ENCODE data around the gene LHFPL6.

LHFPL6 gene

GRCh38 chr13:39561971-39562370, 41.0 kb downstream of the LHFPL6 start:
- no peak for TF ChIP-seq USF1 (IDR thresholded peaks at IDR 0.05)
- TF ChIP-seq ZBTB7A (IDR thresholded peaks at IDR 0.05; ENCODE audit: low read depth), result no peak
- no peak for TF ChIP-seq TCF12 (IDR thresholded peaks at IDR 0.05; ENCODE audit: low read depth)
- TF ChIP-seq, protein P1, sequence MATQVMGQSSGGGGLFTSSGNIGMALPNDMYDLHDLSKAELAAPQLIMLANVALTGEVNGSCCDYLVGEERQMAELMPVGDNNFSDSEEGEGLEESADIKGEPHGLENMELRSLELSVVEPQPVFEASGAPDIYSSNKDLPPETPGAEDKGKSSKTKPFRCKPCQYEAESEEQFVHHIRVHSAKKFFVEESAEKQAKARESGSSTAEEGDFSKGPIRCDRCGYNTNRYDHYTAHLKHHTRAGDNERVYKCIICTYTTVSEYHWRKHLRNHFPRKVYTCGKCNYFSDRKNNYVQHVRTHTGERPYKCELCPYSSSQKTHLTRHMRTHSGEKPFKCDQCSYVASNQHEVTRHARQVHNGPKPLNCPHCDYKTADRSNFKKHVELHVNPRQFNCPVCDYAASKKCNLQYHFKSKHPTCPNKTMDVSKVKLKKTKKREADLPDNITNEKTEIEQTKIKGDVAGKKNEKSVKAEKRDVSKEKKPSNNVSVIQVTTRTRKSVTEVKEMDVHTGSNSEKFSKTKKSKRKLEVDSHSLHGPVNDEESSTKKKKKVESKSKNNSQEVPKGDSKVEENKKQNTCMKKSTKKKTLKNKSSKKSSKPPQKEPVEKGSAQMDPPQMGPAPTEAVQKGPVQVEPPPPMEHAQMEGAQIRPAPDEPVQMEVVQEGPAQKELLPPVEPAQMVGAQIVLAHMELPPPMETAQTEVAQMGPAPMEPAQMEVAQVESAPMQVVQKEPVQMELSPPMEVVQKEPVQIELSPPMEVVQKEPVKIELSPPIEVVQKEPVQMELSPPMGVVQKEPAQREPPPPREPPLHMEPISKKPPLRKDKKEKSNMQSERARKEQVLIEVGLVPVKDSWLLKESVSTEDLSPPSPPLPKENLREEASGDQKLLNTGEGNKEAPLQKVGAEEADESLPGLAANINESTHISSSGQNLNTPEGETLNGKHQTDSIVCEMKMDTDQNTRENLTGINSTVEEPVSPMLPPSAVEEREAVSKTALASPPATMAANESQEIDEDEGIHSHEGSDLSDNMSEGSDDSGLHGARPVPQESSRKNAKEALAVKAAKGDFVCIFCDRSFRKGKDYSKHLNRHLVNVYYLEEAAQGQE (IDR thresholded peaks at IDR 0.05; ENCODE audit: low read depth), result no peak

DNA sequence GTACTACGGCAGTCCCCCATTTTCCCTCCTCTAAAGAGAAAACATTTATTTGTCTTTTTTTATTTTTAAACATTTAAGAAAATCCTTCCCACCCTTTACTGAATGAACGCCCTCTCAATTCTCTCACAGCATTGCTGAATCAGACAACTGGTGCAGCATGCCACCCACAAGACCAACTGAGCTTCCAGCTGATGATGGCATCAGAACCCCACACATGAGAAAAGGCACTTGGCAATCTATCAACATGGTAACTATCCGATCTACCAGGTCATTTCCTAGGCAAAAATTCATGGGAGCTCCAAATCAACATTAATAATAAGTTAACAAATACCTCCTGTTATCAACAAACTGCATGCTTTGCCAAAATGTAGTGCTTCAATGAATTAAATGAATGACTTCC, 43.1 kb downstream of the LHFPL6 start:
- TF ChIP-seq TEAD4 (IDR thresholded peaks at IDR 0.05), result no peak

DNA sequence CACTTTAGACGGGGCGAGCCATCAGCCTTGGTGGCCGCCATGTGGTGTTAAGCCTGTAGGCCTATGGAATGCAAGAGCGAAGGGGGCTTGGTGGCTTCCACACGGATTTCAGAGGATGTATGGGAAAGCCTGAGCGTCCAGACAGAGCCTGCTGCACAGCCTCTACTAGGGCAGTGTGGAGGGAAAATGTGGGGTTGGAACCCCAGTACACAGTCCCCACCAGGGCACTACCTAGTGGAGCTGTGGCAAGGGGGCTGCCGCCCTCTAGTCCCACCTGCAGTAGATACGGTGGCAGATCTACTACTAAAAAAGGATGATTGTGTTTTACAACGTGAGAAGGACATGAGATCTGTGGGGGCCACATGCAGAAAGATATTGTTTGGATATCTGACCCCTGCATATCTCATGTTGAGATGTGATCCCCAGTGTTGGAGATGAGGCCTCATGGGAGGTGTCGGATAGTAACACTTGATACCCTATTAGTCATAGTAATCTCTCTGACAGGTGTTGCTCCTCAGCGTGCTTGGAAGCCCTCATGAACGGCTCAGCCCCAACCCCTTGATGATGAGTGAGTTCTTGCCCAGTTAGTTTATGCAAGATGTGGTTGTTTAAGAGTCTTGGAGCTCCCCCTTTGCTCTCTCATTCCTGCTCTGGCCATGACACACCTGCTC, 45.6 kb downstream of the LHFPL6 start:
- TF ChIP-seq ZBTB7A (IDR thresholded peaks at IDR 0.05; ENCODE audit: low read depth) (no peak), YY1 (IDR thresholded peaks at IDR 0.05; ENCODE audit: low read depth) (no peak), FOXM1 (IDR thresholded peaks at IDR 0.05; ENCODE audit: borderline replicate concordance, low read depth) (no peak), EP300 (IDR thresholded peaks at IDR 0.05; ENCODE audit: borderline replicate concordance) (no peak)

DNA sequence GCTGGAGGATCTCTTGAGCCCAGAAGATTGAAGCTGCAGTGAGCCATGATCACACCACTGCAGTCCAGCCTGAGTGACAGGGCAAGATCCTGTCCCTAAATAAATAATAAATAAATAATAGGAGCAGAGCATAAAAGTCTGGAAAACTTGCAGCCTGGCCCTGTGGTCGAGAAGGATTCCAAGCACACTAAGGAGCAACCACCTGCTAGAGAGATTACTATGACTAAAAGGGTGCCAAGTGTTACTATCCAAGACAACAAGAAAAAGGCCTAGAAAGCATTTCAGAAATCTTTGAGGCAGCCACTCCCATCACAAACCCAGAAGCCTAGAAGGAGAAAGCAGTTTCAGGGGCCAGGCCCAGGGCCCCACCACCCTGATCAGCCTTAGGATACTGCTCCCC, 46.1 kb downstream of the LHFPL6 start:
- TF ChIP-seq RAD21 (IDR thresholded peaks at IDR 0.05; ENCODE audit: low read depth) (no peak), YY1 (IDR thresholded peaks at IDR 0.05; ENCODE audit: low read depth) (no peak), TCF12 (IDR thresholded peaks at IDR 0.05; ENCODE audit: low read depth) (no peak), NFIC (IDR thresholded peaks at IDR 0.05) (no peak), EP300 (IDR thresholded peaks at IDR 0.05; ENCODE audit: borderline replicate concordance) (no peak), EGR1 (IDR thresholded peaks at IDR 0.05) (no peak), CEBPB (IDR thresholded peaks at IDR 0.05) (no peak), FOXM1 (IDR thresholded peaks at IDR 0.05; ENCODE audit: borderline replicate concordance, low read depth) (no peak), TAF1 (IDR thresholded peaks at IDR 0.05; ENCODE audit: low read depth) (no peak)
- TF ChIP-seq, protein P1 (IDR thresholded peaks at IDR 0.05; ENCODE audit: low read depth), result no peak
- TF ChIP-seq, protein P2, sequence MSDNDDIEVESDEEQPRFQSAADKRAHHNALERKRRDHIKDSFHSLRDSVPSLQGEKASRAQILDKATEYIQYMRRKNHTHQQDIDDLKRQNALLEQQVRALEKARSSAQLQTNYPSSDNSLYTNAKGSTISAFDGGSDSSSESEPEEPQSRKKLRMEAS (IDR thresholded peaks at IDR 0.05), result no peak

DNA sequence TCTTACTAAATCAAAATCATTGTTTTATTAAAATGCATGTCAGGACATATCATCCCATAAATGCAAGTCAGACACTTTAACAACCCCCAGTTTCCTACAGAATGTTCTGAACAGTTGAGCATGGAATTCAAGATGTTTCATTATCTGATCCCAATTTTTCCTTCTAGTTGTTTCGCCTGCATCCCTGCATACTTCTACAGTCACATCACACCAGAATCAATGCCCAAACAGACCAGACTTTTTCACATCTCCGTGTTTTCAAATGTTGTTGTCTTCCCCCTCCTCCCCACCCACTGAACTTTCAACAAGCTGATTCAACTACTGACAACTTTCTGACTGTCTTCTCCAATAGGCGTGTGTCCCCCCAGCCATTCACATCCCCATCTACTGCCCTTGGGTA, 48.6 kb downstream of the LHFPL6 start:
- no peak for TF ChIP-seq EP300 (IDR thresholded peaks at IDR 0.05; ENCODE audit: borderline replicate concordance)
- TF ChIP-seq TCF12 (IDR thresholded peaks at IDR 0.05; ENCODE audit: low read depth), result no peak
- no peak for TF ChIP-seq EGR1 (IDR thresholded peaks at IDR 0.05)
- no peak for TF ChIP-seq NFIC (IDR thresholded peaks at IDR 0.05)
- no peak for TF ChIP-seq USF1 (IDR thresholded peaks at IDR 0.05)
- TF ChIP-seq, protein P1 (IDR thresholded peaks at IDR 0.05; ENCODE audit: low read depth), result no peak
- TF ChIP-seq, protein P2 (IDR thresholded peaks at IDR 0.05), result no peak
- TF ChIP-seq CEBPB (IDR thresholded peaks at IDR 0.05), result no peak
- TF ChIP-seq FOXM1 (IDR thresholded peaks at IDR 0.05; ENCODE audit: borderline replicate concordance, low read depth), result no peak
- TF ChIP-seq CREB1 (IDR thresholded peaks at IDR 0.05; ENCODE audit: low read depth), result no peak
- no peak for TF ChIP-seq TAF1 (IDR thresholded peaks at IDR 0.05; ENCODE audit: low read depth)
- TF ChIP-seq RAD21 (IDR thresholded peaks at IDR 0.05; ENCODE audit: low read depth), result no peak
- no peak for TF ChIP-seq TEAD4 (IDR thresholded peaks at IDR 0.05)
- TF ChIP-seq YY1 (IDR thresholded peaks at IDR 0.05; ENCODE audit: low read depth), result no peak
